Measurements from ENCODE around the gene DDIT4.
"Not testable (repeated sequence)": the region's sequence is repeated elsewhere in the genome, so short reads cannot be mapped to it uniquely, and the experiment has no call there.

DNA sequence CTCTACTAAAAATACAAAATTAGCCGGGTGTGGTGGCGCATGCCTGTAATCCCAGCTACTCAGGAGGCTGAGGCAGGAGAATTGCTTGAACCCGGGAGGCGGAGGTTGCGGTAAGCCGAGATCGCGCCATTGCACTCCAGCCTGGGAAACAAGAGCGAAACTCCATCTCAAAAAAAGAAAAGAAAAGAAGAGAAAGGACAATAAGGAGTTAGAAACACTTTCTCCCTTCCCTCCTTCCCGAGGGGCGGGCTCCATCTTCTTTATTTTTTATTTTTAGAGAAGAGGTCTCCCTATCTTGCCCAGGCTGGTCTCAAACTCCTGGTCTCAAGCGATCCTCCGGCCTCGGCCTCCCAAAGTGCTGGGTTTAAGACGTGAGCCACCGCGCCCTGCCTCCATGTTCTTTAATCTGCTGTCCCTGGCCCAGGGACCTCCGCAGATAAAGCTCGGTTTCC is 23.1 kb downstream of the DDIT4 start:
- TF ChIP-seq, protein P1, sequence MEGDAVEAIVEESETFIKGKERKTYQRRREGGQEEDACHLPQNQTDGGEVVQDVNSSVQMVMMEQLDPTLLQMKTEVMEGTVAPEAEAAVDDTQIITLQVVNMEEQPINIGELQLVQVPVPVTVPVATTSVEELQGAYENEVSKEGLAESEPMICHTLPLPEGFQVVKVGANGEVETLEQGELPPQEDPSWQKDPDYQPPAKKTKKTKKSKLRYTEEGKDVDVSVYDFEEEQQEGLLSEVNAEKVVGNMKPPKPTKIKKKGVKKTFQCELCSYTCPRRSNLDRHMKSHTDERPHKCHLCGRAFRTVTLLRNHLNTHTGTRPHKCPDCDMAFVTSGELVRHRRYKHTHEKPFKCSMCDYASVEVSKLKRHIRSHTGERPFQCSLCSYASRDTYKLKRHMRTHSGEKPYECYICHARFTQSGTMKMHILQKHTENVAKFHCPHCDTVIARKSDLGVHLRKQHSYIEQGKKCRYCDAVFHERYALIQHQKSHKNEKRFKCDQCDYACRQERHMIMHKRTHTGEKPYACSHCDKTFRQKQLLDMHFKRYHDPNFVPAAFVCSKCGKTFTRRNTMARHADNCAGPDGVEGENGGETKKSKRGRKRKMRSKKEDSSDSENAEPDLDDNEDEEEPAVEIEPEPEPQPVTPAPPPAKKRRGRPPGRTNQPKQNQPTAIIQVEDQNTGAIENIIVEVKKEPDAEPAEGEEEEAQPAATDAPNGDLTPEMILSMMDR (conservative IDR thresholded peaks at IDR 0.05; ENCODE audit: low read depth, low read length) = not testable (repeated sequence)
- not testable (repeated sequence) for TF ChIP-seq EZH2 (IDR thresholded peaks at IDR 0.05; ENCODE audit: borderline replicate concordance, low read depth, low read length, poor library complexity, severe bottlenecking)

Measured in A673 (cell line).